Prostate gland (tissue), 2 donors: ENCODE measurements around the gene EIPR1. TPM values are rescaled to one million over a fixed set of nuclear protein-coding genes. Genes with fewer than 3 reads are reported as not detected.

ENCODE experiments used
- DNase-seq: peaks from one replicate; pipeline ENCODE4 v3.0.0-alpha.2; 2019; ENCODE audit warnings: low spot score
- H3K27ac ChIP-seq, 2 donors: fragments of 200-600 bp; sonication (generic); 2 replicates each; pipeline ENCODE4 v1.5.1; 2017 to 2019
- H3K27me3 ChIP-seq: fragments of 200-600 bp; sonication (generic); replicated peaks from 2 replicates; pipeline ENCODE4 v1.5.1; 2019; ENCODE audit not compliant: insufficient read depth
- H3K36me3 ChIP-seq, 2 donors: fragments of 200-600 bp; sonication (generic); 1 replicate in 1 of 2; 2 replicates in 1 of 2; pipeline versions ENCODE4 v1.5.1 to v1.8.1; 2017 to 2019
- H3K4me1 ChIP-seq: fragments of 200-600 bp; sonication (generic); replicated peaks from 2 replicates; pipeline ENCODE4 v1.5.1; 2019
- H3K4me3 ChIP-seq, 2 donors: fragments of 200-600 bp; sonication (generic); 2 replicates each; pipeline ENCODE4 v1.5.1; 2017 to 2019
- H3K9me3 ChIP-seq: fragments of 200-600 bp; sonication (generic); 2 replicates; pipeline ENCODE4 v1.5.1; 2017
- CTCF ChIP-seq, 4 experiments: fragments of 200-600 bp in 2 of 4; fragments of 450-650 bp in 2 of 4; sonication (generic) in 2 of 4; IDR thresholded peaks; 1 replicate in 3 of 4; 2 replicates in 1 of 4; pipeline ENCODE4 v1.5.1; 2016 to 2019; ENCODE audit warnings: antibody characterized with exemption in 4 of 4, mild to moderate bottlenecking in 2 of 4, moderate library complexity in 2 of 4
- POLR2A ChIP-seq: fragments of 450-650 bp; IDR thresholded peaks from one replicate; pipeline ENCODE4 v1.6.1; 2016; ENCODE audit warnings: antibody characterized with exemption, mild to moderate bottlenecking
- POLR2AphosphoS5 ChIP-seq: sonication (generic); formaldehyde crosslinking; IDR thresholded peaks from one replicate; pipeline ENCODE4 v1.6.1; 2017; ENCODE audit warnings: antibody characterized with exemption
- WGBS: methylation state at CpG from one replicate; pipeline ENCODE4 v1.1.5; 2018; 5-methylcytosine and 5-hydroxymethylcytosine counted together
- intact Hi-C: fragments of 100-400 bp; cut with DNase I; formaldehyde crosslinking; loops from one replicate; pipeline ENCODE4 v1.14.2; 2022
- total RNA-seq, 2 donors: library from RNA; depleted of rRNA; stranded (reverse); fragments of >200 nt; gene quantifications; one replicate each; pipeline ENCODE4 v1.1.0, GENCODE V29; 2016

EIPR1 gene
- total RNA-seq, 2 donors from 2014 or later, result 30.0 to 52.3 TPM

GRCh38 chr2:3387011-3387410, 9.4 kb upstream of the EIPR1 start:
- WGBS, result 81% methylated on average over 5 of the region's 5 CpGs
- H3K36me3 ChIP-seq, result peaks cover 0 to 10% of the 10 kb centered on the region in 2 donors
- TF ChIP-seq CTCF (IDR thresholded peaks at IDR 0.05), result no peak
- no peak for TF ChIP-seq POLR2A
- no peak for TF ChIP-seq POLR2AphosphoS5
- H3K27ac ChIP-seq, result no peak overlapping the region
- no peak overlapping the region for H3K4me3 ChIP-seq
- no peak for DNase-seq
- H3K27me3 ChIP-seq, result no peaks in the 10 kb centered on the region
- no peaks in the 10 kb centered on the region for H3K4me1 ChIP-seq
- intact Hi-C loops, result no loop called here
- H3K9me3 ChIP-seq, result no peaks in the 10 kb centered on the region

GRCh38 chr2:3386448-3386958, 8.9 kb upstream of the EIPR1 start:
- Histone ChIP-seq H3K36me3 (peaks cover 0 to 10% of the 10 kb centered on the region in 2 donors), H3K4me1 (no peaks in the 10 kb centered on the region), H3K27ac (no peak overlapping the region), H3K4me3 (no peak overlapping the region), H3K27me3 (no peaks in the 10 kb centered on the region), H3K9me3 (no peaks in the 10 kb centered on the region)
- DNase-seq, result no peak
- intact Hi-C loops, result no loop called here
- TF ChIP-seq POLR2AphosphoS5 (no peak), CTCF (IDR thresholded peaks at IDR 0.05) (no peak), POLR2A (no peak)
- 68% methylated on average over 10 of the region's 10 CpGs for WGBS

GRCh38 chr2:3379647-3380534, 2.3 kb upstream of the EIPR1 start, which contains the start of gene TRAPPC12:
TRAPPC12 (plus strand) TSS chr2:3379694; CDS start chr2:3387624, 7,930 bp downstream.
- TF ChIP-seq POLR2A (peak; percentile 74), POLR2AphosphoS5 (peak; percentile 86), CTCF (IDR thresholded peaks at IDR 0.05) (peak in 3 of 4 experiments; percentile 38 to 57 (median 47))
- 1% methylated on average over 38 of the region's 61 CpGs for WGBS
- Histone ChIP-seq H3K4me1 (no peaks in the 10 kb centered on the region), H3K9me3 (no peaks in the 10 kb centered on the region), H3K36me3 (no peaks in the 10 kb centered on the region), H3K4me3 (peak within 1 kb of the TSS; percentile 61 to 72), H3K27me3 (no peaks in the 10 kb centered on the region), H3K27ac (peak within 1 kb of the TSS; percentile 82 to 91)
- DNase-seq, result peak; percentile 77
- intact Hi-C loops, result loop anchor here (5.0 kb wide), 2 partner anchors 177 to 197 kb away; partner anchors contain the start of genes RNASEH1 and RPS7

GRCh38 chr2:3379339-3379646, 1.7 kb upstream of the EIPR1 start:
- peak overlapping the region; percentile 61 to 72 for H3K4me3 ChIP-seq
- no peaks in the 10 kb centered on the region for H3K4me1 ChIP-seq
- no peaks in the 10 kb centered on the region for H3K9me3 ChIP-seq
- H3K27me3 ChIP-seq, result no peaks in the 10 kb centered on the region
- no peak for TF ChIP-seq POLR2A
- no peak for TF ChIP-seq CTCF (IDR thresholded peaks at IDR 0.05)
- no peaks in the 10 kb centered on the region for H3K36me3 ChIP-seq
- H3K27ac ChIP-seq, result peak overlapping the region; percentile 76 to 82
- intact Hi-C loops, result loop anchor here (5.0 kb wide), 2 partner anchors 178 to 198 kb away; partner anchors contain the start of genes RNASEH1 and RPS7
- DNase-seq, result no peak
- 8% methylated on average over 8 of the region's 8 CpGs for WGBS
